ENCODE measurements around the gene SPOCK1.

SPOCK1 gene

DNA sequence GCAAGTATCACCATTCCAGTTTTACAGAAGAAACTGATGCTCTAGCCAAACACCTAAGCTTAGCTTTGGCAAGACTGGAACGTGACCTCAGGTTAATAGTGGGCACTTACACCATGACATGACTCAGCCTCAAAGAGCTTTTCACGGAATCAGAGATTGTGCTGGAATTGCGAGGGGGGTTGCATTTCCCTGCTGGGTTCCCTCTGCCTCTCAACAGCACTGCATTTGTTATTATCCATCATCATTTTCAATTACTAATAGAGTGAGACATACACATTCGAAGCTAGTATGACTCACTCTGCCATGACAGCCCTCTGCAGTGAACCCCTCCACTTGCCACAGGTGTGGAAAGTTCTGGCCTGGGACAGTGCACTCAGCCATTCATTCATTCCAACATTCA lies 8.0 kb downstream of the SPOCK1 start:
- no peak for DNase-seq

DNA sequence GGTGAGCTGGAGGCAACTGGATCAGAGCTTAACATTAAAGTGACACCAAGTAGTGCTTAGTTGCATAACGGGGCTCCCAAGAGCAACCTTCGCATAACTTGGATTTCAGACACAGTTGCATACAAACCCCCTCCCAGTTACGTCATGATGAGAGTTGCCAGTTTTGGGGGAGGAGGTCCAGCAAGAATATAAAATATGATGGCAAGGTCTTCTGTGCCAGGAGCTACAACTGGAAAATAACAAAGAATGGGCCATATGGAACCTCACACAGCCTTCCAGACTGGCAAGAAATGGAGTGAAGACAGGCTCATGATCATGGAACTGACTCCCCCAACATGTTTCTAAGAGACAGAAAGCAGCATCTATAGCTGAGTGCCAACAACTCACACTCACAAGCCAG lies 8.5 kb downstream of the SPOCK1 start:
- no peak for DNase-seq

DNA sequence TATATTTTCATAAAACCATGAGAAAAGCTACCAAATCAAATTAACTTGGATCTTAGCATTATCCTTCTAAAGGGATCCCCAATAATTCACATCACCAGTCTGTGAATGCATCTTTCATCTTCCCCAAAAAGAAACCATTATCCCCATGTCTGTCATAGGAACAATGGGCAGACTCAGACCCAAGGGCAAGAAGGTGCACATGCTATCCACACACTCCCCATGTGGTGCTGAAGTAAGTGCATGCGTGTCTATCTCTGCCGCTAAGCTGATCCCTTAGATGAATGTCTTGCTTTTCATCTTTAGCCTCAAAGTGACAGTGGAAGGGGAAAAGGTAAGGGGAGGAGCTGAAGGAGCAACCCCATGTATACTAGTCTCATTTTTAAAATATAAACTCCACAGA lies 10.2 kb downstream of the SPOCK1 start:
- DNase-seq: no peak

DNA sequence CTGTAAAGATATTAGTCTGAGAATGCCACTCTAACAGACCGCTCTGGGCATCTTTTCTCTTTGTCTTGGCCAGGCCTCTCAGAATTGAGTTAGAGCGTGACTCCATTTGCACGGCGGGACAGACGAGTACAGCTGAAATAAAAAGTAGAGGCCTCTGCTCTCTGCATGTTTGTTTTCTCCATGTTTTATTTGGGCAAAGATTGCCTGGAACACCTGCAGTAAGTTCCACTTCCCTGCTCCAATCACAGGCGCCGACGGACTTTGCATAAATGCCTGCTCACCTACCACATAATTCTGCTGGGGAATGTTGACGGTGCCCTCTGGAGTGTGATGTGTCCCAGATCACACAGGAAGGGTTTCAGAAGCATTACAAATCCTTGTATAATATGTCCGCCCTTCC lies 10.6 kb downstream of the SPOCK1 start:
- DNase-seq: no peak

DNA sequence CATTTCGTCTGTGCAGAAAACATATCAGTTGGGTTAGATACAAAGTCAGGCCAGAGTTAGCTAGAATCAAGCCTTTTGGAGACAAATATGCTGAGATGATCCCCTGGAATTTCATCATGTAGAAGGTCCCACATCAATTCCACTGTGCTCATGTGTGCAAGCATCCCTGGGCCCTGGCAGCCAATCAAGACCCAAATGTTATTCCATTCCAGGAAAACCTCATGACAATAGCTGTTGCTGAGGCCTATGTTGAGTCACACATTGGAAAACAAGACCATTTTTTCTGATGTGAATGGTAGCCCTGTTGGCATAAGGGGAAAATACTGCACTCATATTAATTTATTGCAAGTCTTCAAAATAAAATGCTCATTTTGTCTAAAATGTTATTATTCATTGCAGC lies 11.5 kb downstream of the SPOCK1 start:
- no peak for DNase-seq

DNA sequence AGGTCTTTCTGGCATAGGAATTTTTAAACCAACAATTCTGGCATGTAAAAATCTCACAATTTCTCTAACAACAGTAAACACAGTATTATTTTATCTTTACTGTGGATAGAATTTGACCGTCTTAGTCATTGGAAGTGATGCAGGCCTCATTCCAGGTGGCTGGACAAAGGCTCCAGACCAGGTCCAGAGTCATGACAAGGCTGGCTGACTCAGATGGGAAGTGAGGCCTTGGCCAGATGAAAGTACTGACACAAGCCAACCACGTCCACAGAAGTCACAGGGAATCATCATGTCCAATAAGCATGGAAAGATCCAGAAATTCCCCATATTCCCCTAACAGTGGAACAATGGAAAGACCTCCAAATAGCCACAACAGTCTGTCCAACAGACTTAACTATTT lies 12.4 kb downstream of the SPOCK1 start:
- no peak for DNase-seq

DNA sequence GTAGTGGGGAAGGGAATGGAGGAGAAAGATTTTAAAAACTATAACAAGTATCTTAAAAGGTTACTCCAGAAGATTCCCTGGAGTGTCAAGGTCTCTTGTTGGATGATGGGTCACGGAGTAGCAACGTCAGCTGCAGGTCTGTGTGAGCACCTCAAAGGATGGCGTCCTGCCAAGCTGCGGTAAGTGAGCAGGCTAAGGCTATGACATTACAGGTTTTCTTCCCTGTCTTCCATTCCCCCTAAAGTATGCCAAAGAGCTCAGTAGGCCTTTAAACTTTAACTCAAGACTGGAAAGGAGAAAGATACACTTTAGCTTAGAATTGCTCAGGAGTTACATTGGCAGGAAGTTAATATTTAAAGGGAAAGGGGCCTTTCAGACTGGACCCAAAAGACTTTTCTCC lies 17.5 kb downstream of the SPOCK1 start:
- no peak for DNase-seq

DNA sequence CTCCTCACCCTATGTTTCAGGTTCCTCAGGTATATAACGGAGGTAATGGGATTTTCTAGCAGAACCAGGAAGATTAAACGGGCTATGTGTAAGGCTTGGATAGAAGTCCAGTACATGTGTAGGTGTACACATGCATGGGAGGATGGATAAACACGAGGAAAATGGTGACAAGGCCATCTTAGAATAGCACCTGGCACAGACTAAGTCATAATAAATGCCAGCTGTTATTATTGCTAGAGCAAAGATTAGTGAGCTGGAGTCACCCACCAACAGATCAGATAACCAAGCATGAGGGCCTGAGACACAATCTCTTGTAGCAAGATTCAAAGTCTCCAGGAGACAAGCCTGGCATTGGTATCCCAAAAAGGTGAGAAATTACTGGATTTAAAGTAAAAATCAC lies 21.1 kb downstream of the SPOCK1 start:
- DNase-seq: no peak

DNA sequence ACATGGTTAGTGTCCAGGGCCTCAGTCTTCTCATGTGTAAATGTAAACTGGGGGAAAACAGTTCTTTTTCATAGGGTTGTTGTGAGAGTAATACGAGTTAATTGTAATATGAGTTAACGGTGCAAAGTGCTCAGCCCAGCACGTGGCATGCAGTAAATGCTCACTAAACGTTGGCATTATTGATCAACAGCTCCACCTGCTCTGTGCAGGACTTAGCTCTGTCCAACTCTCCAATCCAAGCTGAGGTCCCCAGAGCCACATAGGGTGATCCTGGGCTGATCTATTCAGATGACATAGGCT lies 28.3 kb downstream of the SPOCK1 start:
- no peak for DNase-seq

DNA sequence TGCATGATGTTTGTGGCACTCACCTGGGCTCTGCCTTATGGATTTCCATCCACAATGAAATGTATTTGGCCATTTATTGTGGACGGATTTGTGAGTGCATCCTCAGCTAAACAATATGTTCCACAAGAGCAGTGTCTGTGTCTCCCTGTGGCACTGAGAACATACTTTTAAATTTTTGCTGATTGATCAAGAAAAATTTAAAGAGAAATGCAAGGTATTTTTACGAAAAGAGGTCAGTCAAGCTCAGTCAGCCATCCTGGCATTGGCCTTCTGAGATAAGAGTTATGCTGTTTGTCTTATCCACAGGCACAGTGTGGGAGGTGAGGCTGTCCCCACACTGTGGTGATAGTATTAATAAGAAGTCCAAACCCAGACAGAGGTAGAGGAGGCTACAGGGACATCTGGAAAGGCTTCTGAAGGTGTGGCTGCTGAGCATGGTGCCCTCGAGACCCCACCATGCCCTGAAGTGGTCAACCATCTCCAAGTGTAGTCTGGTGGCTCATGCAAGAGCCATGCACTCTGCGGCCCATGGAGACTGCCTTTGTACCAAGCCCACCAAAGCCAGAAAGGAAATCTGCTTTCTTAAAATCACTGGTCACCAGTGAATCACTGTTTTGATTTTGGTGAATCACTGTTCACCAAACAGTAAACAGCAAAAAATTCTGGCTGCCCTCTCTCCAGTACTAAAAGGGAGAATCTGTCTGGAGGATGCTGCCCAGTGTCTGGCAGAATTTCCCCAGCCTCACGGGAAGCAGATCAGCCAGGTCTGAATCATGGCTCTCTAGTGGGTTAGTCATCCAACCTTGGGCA lies 28.8 kb downstream of the SPOCK1 start:
- DNase-seq: no peak

DNA sequence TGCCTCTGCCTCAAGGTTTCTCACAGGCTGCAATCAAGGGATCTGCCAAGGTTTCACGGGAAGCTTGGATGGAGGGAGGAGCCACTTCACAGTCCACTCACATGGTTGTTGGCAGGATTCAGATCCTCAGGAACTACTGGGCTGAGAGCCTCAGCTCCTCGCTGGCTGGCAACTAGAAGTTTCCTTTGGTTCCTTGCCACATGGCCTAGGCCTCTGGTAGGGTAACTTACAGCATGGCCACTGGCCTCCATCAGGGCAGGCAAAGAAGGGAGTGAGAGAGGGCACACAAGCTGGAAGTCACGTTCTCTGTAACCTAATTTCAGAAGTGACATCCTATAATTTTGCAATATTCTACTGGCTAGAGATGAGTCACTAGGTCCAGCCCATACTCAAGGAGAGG lies 32.2 kb downstream of the SPOCK1 start:
- no peak for DNase-seq

DNA sequence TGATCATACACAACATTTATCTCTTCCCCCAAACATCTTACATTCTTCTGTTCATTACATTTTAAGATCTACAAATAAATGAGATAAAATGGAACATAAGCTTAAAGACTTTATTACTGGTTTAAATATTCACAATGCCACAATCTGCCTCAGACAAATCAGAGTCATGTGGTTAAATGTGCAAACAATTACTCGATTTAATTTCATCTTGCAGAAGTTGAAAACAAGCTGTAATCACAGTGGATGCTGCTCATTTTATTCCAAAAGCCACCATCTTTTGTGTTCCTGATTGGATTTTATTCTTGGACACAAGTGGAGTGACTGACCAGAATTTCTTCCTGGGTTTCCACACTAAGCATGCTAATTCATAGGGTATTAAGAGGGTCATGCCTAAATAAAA lies 33.2 kb downstream of the SPOCK1 start:
- no peak for DNase-seq

DNA sequence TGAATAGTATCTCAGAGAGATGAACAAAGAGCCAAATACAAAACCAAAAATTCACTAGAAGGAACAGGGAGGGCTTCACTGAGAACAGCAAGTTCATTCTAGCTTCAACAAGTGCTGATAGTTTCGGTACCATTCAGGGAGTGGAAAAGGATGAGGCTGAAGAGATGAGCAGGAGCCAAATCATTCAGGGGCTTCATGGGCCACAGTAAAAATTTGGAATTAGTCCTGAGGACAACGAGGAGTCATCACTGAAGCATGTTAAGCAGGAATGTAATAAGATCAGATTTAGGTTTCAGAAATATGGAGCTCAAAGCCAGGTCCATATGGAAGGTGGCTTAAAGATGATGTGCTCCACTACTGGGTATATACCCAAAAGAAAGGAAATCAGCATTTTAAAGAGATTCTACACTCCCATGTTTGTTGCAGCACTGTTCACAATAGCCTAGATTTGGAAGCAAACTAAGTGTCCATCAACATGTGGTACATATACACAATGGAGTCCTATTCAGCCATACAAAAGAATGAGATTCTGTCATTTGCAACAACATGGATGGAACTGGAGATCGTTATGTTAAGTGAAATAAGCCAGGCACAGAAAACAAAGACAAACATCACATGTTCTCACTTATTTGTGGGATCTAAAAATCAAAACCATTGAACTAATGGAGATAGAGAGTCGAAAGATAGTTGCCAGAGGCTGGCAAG lies 36.2 kb downstream of the SPOCK1 start:
- no peak for DNase-seq

DNA sequence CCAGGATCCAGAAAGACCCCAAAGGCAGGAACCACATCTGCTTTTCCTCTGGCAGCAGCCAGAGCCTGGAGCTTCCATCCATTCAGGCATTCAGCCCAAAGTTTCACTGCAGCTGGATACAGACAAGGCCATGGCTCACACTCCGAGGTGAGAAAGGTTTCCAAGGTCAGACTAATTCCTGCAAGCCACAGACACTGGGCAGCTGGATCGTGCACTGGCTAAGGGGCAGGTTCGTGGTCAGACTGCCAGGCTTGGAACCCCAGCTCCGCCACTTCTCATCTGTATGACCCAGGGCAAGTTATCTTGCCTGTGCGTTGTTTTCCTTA lies 36.9 kb downstream of the SPOCK1 start:
- DNase-seq: no peak

DNA sequence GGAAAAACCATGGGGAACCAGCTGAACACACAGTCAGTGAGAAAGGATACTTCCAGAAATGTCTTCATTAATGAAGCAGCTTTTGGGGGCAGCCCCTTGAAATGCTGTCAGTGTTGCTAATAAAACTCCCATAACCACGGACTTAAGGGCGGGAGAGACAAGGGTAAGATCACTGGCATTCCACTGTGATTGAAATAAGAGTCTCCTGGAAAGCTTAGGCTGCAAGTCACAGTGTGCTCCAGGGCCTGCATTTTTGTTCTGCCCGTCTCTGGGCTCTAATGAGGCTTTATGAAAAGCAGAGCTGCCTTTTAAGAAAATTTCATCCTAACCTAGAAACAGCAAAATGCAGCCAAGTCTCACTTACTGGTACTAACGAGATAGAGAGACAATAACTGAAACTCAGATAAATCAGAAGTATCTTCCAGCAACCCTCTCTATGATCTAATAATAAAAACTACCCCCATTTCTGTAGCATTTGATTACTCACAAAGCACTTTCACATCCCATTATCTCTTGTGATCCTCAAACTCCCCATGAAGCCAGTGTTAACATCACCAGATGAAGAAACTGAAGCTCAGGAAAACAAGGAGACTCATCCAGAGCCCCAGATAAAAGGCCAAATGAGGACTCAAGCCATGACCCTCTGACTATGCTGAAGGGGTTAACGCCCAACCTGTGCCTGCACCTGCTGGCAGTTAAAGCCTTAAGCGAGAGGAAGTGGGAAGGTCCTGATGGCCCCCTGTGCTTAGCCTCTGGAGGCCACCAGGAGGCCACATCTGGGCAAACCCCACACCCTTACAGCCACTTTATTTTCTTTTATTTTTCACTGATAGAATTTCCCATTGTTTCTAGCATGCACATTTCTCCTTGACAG lies 37.5 kb downstream of the SPOCK1 start:
- DNase-seq: no peak

DNA sequence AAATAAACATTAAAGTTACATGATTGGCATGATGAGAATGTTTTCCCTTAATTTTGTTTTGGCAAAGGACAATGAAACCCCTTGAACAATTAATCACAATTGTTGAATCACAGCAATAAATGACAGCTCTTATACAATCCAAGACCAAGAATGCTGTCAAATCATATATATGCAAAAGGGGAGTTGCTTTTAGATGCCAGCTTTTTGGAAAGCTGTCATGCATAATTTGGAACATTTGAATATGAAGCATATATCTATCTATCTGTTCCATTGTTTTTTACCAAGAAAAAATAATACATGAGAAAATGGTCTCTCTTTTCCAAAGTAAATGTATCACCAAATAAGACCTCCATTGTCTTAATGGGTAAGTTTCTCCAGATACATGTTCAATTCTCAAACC lies 44.5 kb downstream of the SPOCK1 start:
- DNase-seq: no peak

DNA sequence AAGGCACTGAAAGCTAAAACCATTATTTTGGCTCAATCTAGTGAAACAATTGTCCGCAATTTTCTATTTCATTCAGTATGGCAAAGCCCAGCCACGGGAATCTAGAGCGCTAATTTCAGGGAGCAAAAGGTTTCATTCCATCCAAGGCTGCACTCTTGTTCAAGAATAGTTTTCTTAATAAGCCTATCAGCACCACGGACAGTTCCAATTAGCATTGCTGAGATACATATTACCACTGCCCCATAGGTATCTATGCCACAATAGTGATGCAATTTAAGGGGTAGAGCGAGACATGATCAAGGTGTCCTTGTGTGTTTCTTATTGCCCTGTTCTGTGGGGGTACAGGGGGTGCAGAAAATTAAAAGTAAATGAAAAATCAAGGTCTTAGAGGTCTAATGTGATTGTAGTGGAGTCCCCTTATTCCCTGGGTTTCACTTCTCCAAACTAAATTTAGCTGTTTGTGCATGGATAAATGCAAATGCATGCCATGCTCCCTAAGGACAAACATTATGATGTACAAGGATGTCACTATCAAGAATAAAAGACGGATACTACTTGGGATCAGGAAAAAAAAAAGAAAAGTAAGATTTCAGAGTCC lies 45.5 kb downstream of the SPOCK1 start:
- no peak for DNase-seq

DNA sequence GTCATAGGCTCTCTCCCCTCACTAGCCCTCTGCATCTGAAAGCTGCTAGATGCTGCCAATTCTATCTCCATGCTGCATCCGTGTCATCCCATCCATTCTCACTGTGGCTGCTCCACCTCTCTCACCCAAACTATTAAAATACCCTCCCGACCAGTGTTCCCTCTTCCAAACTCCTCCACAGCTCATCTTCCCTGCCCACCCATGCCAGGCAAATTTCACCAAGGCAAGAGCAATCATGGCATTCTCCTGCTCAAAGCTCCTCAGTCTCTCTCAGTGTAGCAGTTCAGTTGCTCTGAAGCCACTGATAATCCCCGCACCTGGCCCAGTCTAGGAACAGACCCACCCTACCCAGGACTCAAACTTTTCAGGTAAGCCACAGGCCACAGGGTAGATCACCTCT lies 48.4 kb downstream of the SPOCK1 start:
- DNase-seq: no peak

DNA sequence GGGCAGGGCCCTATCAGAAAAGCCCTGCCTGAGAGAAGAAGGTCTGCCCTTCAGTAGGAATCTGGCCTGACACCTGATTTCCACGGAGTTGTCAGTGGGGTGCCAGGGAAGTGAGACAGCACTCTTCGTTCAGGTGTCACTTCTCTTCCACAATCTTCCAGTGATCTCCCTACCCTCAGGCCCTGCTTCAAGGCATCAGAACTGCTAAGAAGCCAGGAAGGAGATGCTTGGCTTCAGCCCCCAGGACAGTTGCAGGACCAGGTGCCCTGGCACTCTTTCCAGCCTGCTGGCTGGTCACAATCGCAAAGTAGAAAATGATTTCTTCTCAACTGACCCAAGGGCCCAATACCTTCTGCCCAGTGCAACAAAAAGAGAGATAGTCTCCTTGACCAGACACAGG lies 50.3 kb downstream of the SPOCK1 start:
- no peak for DNase-seq

DNA sequence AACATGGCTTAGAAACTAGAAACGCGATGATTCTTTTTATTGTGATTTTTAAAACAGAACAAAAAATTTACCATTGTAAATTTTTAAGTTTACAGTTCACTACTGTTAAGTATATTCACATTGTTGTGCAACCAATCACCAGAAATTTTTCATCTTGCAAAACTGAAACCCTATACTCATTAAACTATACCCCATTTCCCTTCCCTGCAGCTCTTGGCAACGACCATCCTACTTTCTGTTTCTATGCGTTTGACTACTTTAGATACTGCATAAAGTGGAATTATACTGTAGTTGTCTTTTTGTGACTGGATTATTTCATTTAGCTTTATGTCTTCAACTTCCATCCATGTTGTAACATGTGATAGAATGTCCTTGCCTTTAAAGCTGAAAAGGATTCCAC lies 52.5 kb downstream of the SPOCK1 start:
- no peak for DNase-seq

DNA sequence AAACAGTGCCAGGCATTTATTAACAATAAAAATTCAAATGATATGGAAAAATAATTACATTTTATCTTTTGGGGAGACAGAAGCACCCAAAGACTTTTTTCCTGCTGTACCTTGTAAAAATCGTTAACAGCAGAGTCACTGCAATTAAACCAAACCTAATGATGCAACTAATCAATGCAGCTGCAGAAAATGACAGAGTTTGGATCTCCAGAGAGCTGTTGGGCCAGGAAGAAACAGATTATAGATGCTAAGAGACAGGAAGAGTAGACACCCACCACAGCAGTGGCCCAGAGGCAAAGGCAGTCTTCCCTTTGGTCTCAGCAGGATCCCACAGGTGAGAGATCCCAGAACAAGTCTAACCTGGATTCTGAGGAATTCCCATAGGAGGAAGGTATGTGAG lies 53.0 kb downstream of the SPOCK1 start:
- DNase-seq: no peak

DNA sequence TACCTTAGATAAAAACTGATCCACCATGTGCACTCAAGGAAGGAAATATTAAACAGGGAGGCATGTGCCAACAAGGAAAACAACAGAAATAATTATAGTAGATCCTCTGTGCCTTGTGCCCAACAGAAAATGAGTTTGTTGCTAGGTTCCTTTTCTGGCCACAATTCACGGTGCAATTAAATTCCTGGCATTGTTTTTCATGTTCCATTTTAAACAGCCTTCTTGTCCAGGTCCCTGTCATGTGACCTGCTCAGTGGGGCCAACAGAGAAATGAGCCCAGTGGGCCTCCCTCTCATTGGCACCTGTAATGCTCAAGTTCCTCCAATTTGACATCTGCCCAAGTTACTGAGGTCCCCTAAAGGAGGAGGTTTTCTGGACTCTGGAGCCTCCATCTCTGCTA lies 56.5 kb downstream of the SPOCK1 start:
- DNase-seq: no peak

DNA sequence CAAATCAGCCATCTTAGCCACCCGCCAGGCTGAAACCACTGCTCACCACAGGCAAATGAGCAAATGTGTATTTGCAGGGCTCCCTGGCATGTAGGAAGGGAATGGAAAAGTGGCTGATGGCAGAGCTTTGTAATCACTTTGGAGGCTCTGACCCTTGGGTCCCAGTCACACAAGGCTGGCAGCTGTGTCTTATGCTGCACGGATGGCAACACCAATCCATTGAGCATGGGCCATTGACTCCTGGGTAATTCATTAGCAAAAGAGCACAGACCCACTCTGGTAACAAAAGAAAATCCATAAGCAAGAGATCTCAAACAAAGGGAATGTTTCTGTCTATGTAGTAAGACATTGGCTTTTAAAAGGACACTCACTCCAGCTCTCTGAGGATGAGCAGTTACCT lies 57.6 kb downstream of the SPOCK1 start:
- no peak for DNase-seq

DNA sequence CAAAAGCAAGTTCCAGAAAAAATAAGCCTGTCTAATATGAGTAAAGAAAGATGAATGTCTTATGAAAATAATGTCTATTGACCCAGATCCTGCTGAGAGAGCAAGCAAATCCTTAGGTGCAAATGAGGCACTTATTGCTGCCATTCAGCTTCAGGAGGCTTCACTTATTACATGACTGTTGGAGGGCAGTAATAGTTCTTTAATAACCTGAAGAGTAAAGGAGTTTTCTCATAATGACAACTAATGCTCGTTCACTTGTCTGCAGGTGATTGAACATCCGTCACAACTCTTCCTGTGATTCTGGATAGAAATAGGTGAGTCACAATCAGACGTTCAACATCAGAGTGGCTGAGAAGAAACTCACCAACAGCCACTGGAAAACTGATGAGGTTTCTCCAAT lies 58.3 kb downstream of the SPOCK1 start:
- DNase-seq: no peak
